HepG2 (cell line): ENCODE measurements around the gene USB1. TPM values are rescaled to one million over a fixed set of nuclear protein-coding genes. Genes with fewer than 3 reads are reported as not detected.

ENCODE experiments used
- ATAC-seq: fragments of 200-7000 bp; cut with Tn5 transposase; 3 replicates; pipeline ENCODE4 v1.9.1; 2020; ENCODE audit warnings: mild to moderate bottlenecking, moderate library complexity
- BruUV-seq: library from RNA; stranded (reverse); fragments of 400-500 nt; replicated peaks from 2 replicates; lab custom pipeline; 2021; lab: Mats Ljungman, UMichigan
- CTCF ChIA-PET: fragments of 300-600 bp; formaldehyde crosslinking; extraction: SDS; loops from one replicate; lab custom pipeline; 2021; ENCODE audit warnings: low total read pairs, inconsistent platforms, low intra/inter-chr PET ratio; lab: Yijun Ruan, JAX
- POLR2A ChIA-PET: fragments of 350-600 bp; sonication (Branson Sonifier 250); formaldehyde crosslinking; loops from one replicate; lab custom pipeline; 2020; ENCODE audit warnings: antibody characterized with exemption, inconsistent platforms; lab: Yijun Ruan, JAX
- DNase-seq: peaks from one replicate; pipeline ENCODE4 v3.0.0-alpha.2; 2015; ENCODE audit warnings: low spot score
- FAIRE-seq: peaks from 3 replicates; lab custom pipeline; 2011; peaks lifted over from hg19 to GRCh38; lab: Jason Lieb, UNC
- H2AFZ ChIP-seq: one replicate; pipeline ENCODE4 v1.6.1; 2011; ENCODE audit warnings: low read length, inconsistent platforms
- H3K27ac ChIP-seq: fragments of 300-600 bp; 3 replicates; pipeline ENCODE4 v1.8.0; 2011; ENCODE audit warnings: mixed run types, mild to moderate bottlenecking, mixed read lengths, low read length, inconsistent platforms; ENCODE audit not compliant: insufficient read depth; ENCODE audit errors: extremely low read length
- H3K27me3 ChIP-seq, 2 experiments: fragments of 200-600 bp in 1 of 2; 2 replicates in 1 of 2; 3 replicates in 1 of 2; pipeline versions ENCODE4 v1.6.0 to v1.8.0; 2011; ENCODE audit warnings: low read length in 2 of 2, mild to moderate bottlenecking in 2 of 2, moderate library complexity in 2 of 2, inconsistent platforms in 1 of 2; ENCODE audit not compliant: insufficient read depth in 2 of 2, control insufficient read depth in 1 of 2
- H3K36me3 ChIP-seq, 2 experiments: fragments of 200-600 bp in 1 of 2; replicated peaks in 1 of 2; 2 replicates in 1 of 2; 3 replicates in 1 of 2; pipeline versions ENCODE4 v1.5.1 to v1.8.0; 2011; ENCODE audit warnings: low read length in 2 of 2, inconsistent platforms in 1 of 2; ENCODE audit not compliant: insufficient read depth in 2 of 2, control insufficient read depth in 1 of 2
- H3K4me1 ChIP-seq: 2 replicates; pipeline ENCODE4 v1.5.1; 2012; ENCODE audit warnings: low read length, inconsistent platforms; ENCODE audit not compliant: insufficient read depth
- H3K4me2 ChIP-seq: 2 replicates; pipeline ENCODE4 v1.6.0; 2011; ENCODE audit warnings: low read depth, low read length, inconsistent platforms
- H3K4me3 ChIP-seq, 3 experiments: fragments of 200-600 bp in 1 of 3; sonication (generic), shearing (Covaris generic) in 1 of 3; replicated peaks in 1 of 3; 2 replicates each; pipeline ENCODE4 v1.5.1; 2011 to 2016; ENCODE audit warnings: low read length in 3 of 3, inconsistent platforms in 2 of 3, low read depth in 2 of 3, mild to moderate bottlenecking in 2 of 3, control low read depth in 1 of 3, mixed read lengths in 1 of 3; ENCODE audit not compliant: insufficient read depth in 1 of 3
- H3K79me2 ChIP-seq: one replicate; pipeline ENCODE4 v1.6.1; 2011; ENCODE audit warnings: low read length, inconsistent platforms; ENCODE audit not compliant: insufficient read depth
- H3K9ac ChIP-seq: 2 replicates; pipeline ENCODE4 v1.6.0; 2011; ENCODE audit warnings: mild to moderate bottlenecking, low read depth, low read length, inconsistent platforms; ENCODE audit not compliant: insufficient read depth
- H3K9me3 ChIP-seq: 2 replicates; pipeline ENCODE4 v1.5.1; 2012; ENCODE audit warnings: mild to moderate bottlenecking, low read length
- H4K20me1 ChIP-seq: 2 replicates; pipeline ENCODE4 v1.6.0; 2011; ENCODE audit warnings: inconsistent platforms, mild to moderate bottlenecking, low read length, moderate library complexity; ENCODE audit not compliant: insufficient read depth
- CTCF ChIP-seq: sonication (generic); formaldehyde crosslinking; IDR thresholded peaks from 2 replicates; pipeline ENCODE4 v1.5.0; 2020; ENCODE audit warnings: mild to moderate bottlenecking, missing genetic modification reagents, moderate library complexity
- DMTF1 ChIP-seq: sonication (generic); formaldehyde crosslinking; IDR thresholded peaks from 2 replicates; pipeline ENCODE4 v1.4.0; 2020; ENCODE audit warnings: mild to moderate bottlenecking, missing genetic modification reagents
- EED ChIP-seq: sonication (generic); formaldehyde crosslinking; IDR thresholded peaks from 2 replicates; pipeline ENCODE4 v1.5.0; 2020; ENCODE audit warnings: mild to moderate bottlenecking, missing genetic modification reagents
- GLMP ChIP-seq: sonication (generic); formaldehyde crosslinking; IDR thresholded peaks from 2 replicates; pipeline ENCODE4 v1.9.0; 2021; ENCODE audit warnings: missing genetic modification reagents, mild to moderate bottlenecking, borderline replicate concordance
- RXRB ChIP-seq: IDR thresholded peaks from 2 replicates; pipeline ENCODE4 v1.6.1; 2016; ENCODE audit warnings: borderline replicate concordance, missing genetic modification reagents, missing compliant biosample characterization
- SMAD3 ChIP-seq: sonication (generic); formaldehyde crosslinking; IDR thresholded peaks from 2 replicates; pipeline ENCODE4 v1.4.0; 2020; ENCODE audit warnings: missing genetic modification reagents
- SRF ChIP-seq: IDR thresholded peaks from 2 replicates; pipeline ENCODE4 v1.6.1; 2011; ENCODE audit warnings: mild to moderate bottlenecking, low read depth, low read length, moderate library complexity
- TAF1 ChIP-seq: sonication (generic); formaldehyde crosslinking; IDR thresholded peaks from 2 replicates; pipeline ENCODE4 v1.4.0; 2020; ENCODE audit warnings: missing genetic modification reagents
- TBX3 ChIP-seq: fragments of 450-650 bp; IDR thresholded peaks from 2 replicates; pipeline ENCODE4 v1.6.1; 2017; ENCODE audit warnings: antibody characterized with exemption, mild to moderate bottlenecking, inconsistent platforms, borderline replicate concordance
- THYN1 ChIP-seq: sonication (generic); formaldehyde crosslinking; IDR thresholded peaks from 2 replicates; pipeline ENCODE4 v1.8.1; 2023; ENCODE audit warnings: low read depth, mild to moderate bottlenecking, moderate library complexity, missing genetic modification reagents, borderline replicate concordance
- TMF1 ChIP-seq: sonication (generic); formaldehyde crosslinking; IDR thresholded peaks from 2 replicates; pipeline ENCODE4 v1.8.1; 2022; ENCODE audit warnings: low read depth, missing genetic modification reagents
- ZKSCAN8 ChIP-seq: IDR thresholded peaks from 2 replicates; pipeline ENCODE4 v1.6.1; 2016; ENCODE audit warnings: borderline replicate concordance, missing genetic modification reagents, missing compliant biosample characterization
- ZNF687 ChIP-seq: sonication (generic); formaldehyde crosslinking; IDR thresholded peaks from 2 replicates; pipeline ENCODE4 v1.5.1; 2020; ENCODE audit warnings: mild to moderate bottlenecking, missing genetic modification reagents, moderate library complexity
- ZNF883 ChIP-seq: sonication (generic); formaldehyde crosslinking; IDR thresholded peaks from 2 replicates; pipeline ENCODE4 v1.5.1; 2020; ENCODE audit warnings: mild to moderate bottlenecking, missing genetic modification reagents; ENCODE audit errors: not compliant biosample characterization
- WGBS: methylation state at CpG from one replicate; pipeline ENCODE4 v1.1.6; 2017; ENCODE audit warnings: low lambda C conversion rate; 5-methylcytosine and 5-hydroxymethylcytosine counted together
- in situ Hi-C: cut with HindIII; loops from 2 replicates; pipeline ENCODE4 v1.10.0; 2017; ENCODE audit warnings: low pct_unique_long_range_greater_than_20kb; ENCODE audit not compliant: extremely low pct_ligation_motif_present
- intact Hi-C: fragments of 100-400 bp; cut with micrococcal nuclease; formaldehyde crosslinking; loops from one replicate; pipeline ENCODE4 v1.10.0; 2022; ENCODE audit not compliant: unreplicated experiment
- polyA plus RNA-seq, 8 experiments: library from polyadenylated mRNA; depleted of rRNA in 3 of 8; stranded (reverse) in 7 of 8; unstranded in 1 of 8; fragments of >200 nt; fragmentation: Illumina TruSeq in 4 of 8; extraction: Trizol in 4 of 8; gene quantifications; 2 replicates each; pipeline versions ENCODE4 v1.2.1 to v1.2.3, GENCODE V29; 2011 to 2016; ENCODE audit warnings: low read depth in 4 of 8, missing spikeins in 1 of 8, mixed read lengths in 1 of 8; ENCODE audit not compliant: insufficient read depth in 1 of 8
- total RNA-seq, 5 experiments: library from RNA; depleted of rRNA; stranded (reverse); fragments of >200 nt; fragmentation: Illumina TruSeq; extraction: Trizol; gene quantifications; 2 replicates each; pipeline ENCODE4 v1.2.3, GENCODE V29; 2016; ENCODE audit warnings: low read depth in 1 of 5

The USB1 gene
- total and polyA plus RNA-seq, 2 of the 13 experiments (the other 11 are each of a cell fraction or from before 2014, with no cell fraction given): 16.7 to 65.4 TPM

- Histone ChIP-seq H3K9me3 (no peaks in the 10 kb centered on the region), H3K4me1 (peaks cover 26% of the 10 kb centered on the region), H3K4me2 (no peak overlapping the region), H4K20me1 (peaks cover 14% of the 10 kb centered on the region; the same call in 1 of the 2 replicates), H3K27me3 (no peaks in the 10 kb centered on the region), H3K36me3 (peaks cover 21 to 36% of the 10 kb centered on the region in 2 experiments), H3K4me3 (no peak overlapping the region), H2AFZ (no peak overlapping the region), H3K9ac (no peak overlapping the region), H3K79me2 (peaks cover 6% of the 10 kb centered on the region), H3K27ac (no peak overlapping the region)
- WGBS: 95% methylated on average over 10 of the region's 14 CpGs
- FAIRE-seq (no peak), DNase-seq (no peak), ATAC-seq (no peak)
- ChIA-PET CTCF (no interaction called here), POLR2A (interaction anchor here (1.4 kb wide), 1 partner anchor 11 kb away, joined by 8 read pairs; no protein-coding TSS in a partner anchor)
- intact Hi-C loops (no loop called here), in situ Hi-C loops (no loop called here)
- no TSS peak for BruUV-seq
- no peak for TF ChIP-seq TMF1
- TF ChIP-seq ZNF883 (CRISPR knock-in tag): peak; percentile 29
- TF ChIP-seq TAF1: no peak
- no peak for TF ChIP-seq DMTF1 (CRISPR knock-in tag)
- no peak for TF ChIP-seq RXRB
- no peak for TF ChIP-seq GLMP (CRISPR knock-in tag)
- no peak for TF ChIP-seq SRF
- no peak for TF ChIP-seq ZKSCAN8 (CRISPR knock-in tag)
- no peak for TF ChIP-seq THYN1 (CRISPR knock-in tag)
- TF ChIP-seq EED (CRISPR knock-in tag): no peak
- TF ChIP-seq TBX3: no peak
- peak; percentile 23 for TF ChIP-seq ZNF687 (CRISPR knock-in tag)
- TF ChIP-seq SMAD3 (CRISPR knock-in tag): no peak
- no peak for TF ChIP-seq CTCF (CRISPR knock-in tag)
These were observed 34.4 kb downstream of the USB1 start for GRCh38 chr16:58035356-58036170.
